HFFc6 (cell line): ENCODE results near the gene NINJ2. TPM values are rescaled to one million over a fixed set of nuclear protein-coding genes. Genes with fewer than 3 reads are reported as not detected.

Experiments used
- DNase-seq: peaks from one replicate; pipeline ENCODE4 v3.0.0-alpha.2; 2018
- H3K27ac Mint-ChIP-seq: 2 replicates; pipeline ENCODE4 v1.8.0; 2020; ENCODE audit warnings: mild to moderate bottlenecking, mixed read lengths
- H3K27me3 Mint-ChIP-seq: 2 replicates; pipeline ENCODE4 v1.8.0; 2021; ENCODE audit warnings: mild to moderate bottlenecking, moderate library complexity, mixed read lengths; ENCODE audit not compliant: insufficient read depth
- H3K36me3 Mint-ChIP-seq: 2 replicates; pipeline ENCODE4 v1.8.0; 2021; ENCODE audit warnings: low read depth, mixed read lengths
- H3K4me1 Mint-ChIP-seq: 2 replicates; pipeline ENCODE4 v1.8.0; 2020; ENCODE audit warnings: low read depth, mixed read lengths
- H3K4me3 Mint-ChIP-seq: 2 replicates; pipeline ENCODE4 v1.8.0; 2020; ENCODE audit warnings: mild to moderate bottlenecking, moderate library complexity, mixed read lengths
- H3K9me3 Mint-ChIP-seq: 2 replicates; pipeline ENCODE4 v1.8.0; 2020; ENCODE audit warnings: mild to moderate bottlenecking, mixed read lengths
- total RNA-seq, 6 experiments: library from RNA; stranded (reverse); fragmentation: NEBNext Ultra II Directional; extraction: Animal tissue kit (Norgen Biotek cat#: 25700); gene quantifications; 2 replicates in 1 of 6; 3 replicates in 5 of 6; pipeline ENCODE4 v1.2.3, GENCODE V29; 2021
- TF ChIP-seq, protein P1 (sequence below): fragments of 200-600 bp; sonication (generic); IDR thresholded peaks from 2 replicates; pipeline ENCODE4 v1.5.0; 2021; ENCODE audit warnings: antibody characterized with exemption, mild to moderate bottlenecking

NINJ2 gene
- total RNA-seq, 6 experiments from 2014 or later, result not detected

DNA sequence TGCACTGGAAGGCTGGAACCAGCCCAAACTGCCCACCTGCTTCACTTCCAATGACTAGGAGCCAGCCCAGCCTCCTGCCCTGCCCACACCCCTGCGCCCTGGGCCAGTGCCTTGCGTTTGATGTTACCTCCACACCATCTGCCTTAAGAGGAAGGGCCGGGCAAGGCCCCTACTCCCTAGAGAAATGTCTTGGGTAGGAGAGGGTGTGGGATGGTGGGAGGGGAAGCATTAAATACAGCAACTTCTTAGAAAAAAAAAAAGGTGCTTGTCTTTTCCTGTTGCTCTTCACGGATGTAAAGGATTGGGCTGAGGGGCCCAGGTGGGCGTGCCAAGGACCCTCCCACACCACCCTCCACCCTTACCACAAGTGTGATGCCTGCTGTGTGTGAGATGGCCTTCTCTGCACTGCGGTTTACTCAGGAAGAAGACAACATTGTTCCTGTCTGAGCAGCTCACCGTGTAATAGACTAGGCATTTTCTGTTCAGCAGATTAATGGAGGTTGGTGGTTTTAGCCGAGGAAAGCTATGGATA is 99.9 kb downstream of the NINJ2 start:
- no peak for DNase-seq
- TF ChIP-seq, protein P1, sequence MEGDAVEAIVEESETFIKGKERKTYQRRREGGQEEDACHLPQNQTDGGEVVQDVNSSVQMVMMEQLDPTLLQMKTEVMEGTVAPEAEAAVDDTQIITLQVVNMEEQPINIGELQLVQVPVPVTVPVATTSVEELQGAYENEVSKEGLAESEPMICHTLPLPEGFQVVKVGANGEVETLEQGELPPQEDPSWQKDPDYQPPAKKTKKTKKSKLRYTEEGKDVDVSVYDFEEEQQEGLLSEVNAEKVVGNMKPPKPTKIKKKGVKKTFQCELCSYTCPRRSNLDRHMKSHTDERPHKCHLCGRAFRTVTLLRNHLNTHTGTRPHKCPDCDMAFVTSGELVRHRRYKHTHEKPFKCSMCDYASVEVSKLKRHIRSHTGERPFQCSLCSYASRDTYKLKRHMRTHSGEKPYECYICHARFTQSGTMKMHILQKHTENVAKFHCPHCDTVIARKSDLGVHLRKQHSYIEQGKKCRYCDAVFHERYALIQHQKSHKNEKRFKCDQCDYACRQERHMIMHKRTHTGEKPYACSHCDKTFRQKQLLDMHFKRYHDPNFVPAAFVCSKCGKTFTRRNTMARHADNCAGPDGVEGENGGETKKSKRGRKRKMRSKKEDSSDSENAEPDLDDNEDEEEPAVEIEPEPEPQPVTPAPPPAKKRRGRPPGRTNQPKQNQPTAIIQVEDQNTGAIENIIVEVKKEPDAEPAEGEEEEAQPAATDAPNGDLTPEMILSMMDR, result no peak
- peaks cover 25% of the 10 kb centered on the region for H3K27me3 Mint-ChIP-seq
- no peaks in the 10 kb centered on the region for H3K36me3 Mint-ChIP-seq
- no peaks in the 10 kb centered on the region for H3K9me3 Mint-ChIP-seq
- peak overlapping the region; percentile 8; the same call in 1 of the 2 replicates for H3K27ac Mint-ChIP-seq
- peaks cover 10% of the 10 kb centered on the region for H3K4me1 Mint-ChIP-seq
- peak overlapping the region; percentile 35 for H3K4me3 Mint-ChIP-seq

DNA sequence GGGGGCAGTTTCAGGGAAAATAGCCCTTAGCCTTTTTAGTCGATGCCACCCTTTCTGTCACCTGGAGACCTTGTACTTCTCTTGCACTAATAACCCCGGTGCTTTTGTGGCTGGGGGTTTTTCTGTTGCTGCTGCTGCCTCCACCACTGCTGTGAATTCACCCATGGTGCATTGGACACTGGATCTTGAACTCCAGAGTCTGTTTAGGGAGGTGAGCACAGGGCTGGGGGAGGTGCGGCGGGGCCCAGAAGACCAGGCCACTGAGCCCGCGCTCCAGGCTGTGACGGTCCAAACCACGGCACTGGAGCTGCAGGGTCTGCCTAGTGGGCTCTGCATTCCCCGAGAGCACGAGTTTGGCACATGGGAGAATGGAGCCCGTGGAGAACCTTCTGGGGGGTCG is 100.6 kb downstream of the NINJ2 start:
- Mint-ChIP-seq H3K4me3 (no peak overlapping the region), H3K9me3 (no peaks in the 10 kb centered on the region), H3K36me3 (no peaks in the 10 kb centered on the region), H3K27me3 (peaks cover 32% of the 10 kb centered on the region), H3K27ac (no peak overlapping the region), H3K4me1 (peaks cover 10% of the 10 kb centered on the region)
- TF ChIP-seq, protein P1, result no peak
- no peak for DNase-seq

DNA sequence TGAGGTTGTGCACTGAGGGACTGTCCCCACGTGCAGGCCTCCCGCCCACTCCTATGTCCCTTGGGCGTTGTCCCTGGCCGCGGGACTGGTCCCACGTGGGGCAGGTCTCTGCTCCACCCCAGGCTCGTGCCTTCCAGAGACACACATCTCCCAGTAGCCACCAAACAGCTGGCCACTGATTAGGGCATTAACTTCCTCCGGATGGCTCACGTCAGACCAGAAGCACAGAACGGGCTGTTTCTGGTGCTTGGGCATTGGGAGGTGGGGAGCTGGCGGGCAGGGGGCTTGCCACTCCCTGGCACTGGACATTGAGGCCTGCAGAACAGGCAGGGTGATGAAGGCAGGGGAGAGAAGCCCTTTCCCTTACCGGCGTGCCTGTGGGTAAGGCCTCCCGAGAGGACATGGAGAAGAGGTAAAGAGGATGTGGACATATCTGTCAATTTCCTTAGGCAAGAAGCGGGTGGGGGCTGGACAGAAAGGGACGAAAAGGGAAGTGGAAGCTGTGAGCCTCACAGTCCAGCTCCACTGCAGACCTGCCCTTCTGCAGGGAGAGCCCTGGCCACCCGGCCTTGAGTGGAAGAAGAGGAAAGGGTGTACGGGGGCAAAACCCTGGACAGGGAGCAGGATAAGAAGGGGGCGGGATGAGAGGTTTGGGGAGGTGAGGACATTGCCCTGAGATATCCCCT is 101.2 kb downstream of the NINJ2 start:
- H3K27me3 Mint-ChIP-seq, result peaks cover 38% of the 10 kb centered on the region
- no peak for DNase-seq
- peaks cover 10% of the 10 kb centered on the region for H3K4me1 Mint-ChIP-seq
- H3K36me3 Mint-ChIP-seq, result no peaks in the 10 kb centered on the region
- TF ChIP-seq, protein P1, result no peak
- no peaks in the 10 kb centered on the region for H3K9me3 Mint-ChIP-seq
- no peak overlapping the region for H3K27ac Mint-ChIP-seq
- H3K4me3 Mint-ChIP-seq, result no peak overlapping the region

DNA sequence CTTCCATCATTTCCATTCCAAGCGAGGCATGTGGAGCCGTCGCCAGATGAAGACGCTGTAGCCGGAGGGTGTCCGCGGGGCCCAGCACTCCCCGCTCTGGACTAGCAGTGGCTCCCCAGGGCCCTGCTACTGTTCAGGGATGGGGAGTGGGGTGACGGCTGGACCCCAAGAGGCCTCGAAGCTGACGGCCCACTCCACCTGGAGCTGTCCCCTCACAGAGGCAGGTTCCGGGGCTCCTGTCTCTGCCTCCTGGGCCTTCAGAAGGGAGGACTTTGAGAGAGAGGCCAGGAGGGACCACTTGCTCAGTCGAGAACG is 101.9 kb downstream of the NINJ2 start:
- Mint-ChIP-seq H3K4me1 (peaks cover 10% of the 10 kb centered on the region), H3K36me3 (no peaks in the 10 kb centered on the region), H3K4me3 (no peak overlapping the region), H3K9me3 (no peaks in the 10 kb centered on the region), H3K27ac (no peak overlapping the region), H3K27me3 (peaks cover 40% of the 10 kb centered on the region)
- TF ChIP-seq, protein P1, result no peak
- no peak for DNase-seq

DNA sequence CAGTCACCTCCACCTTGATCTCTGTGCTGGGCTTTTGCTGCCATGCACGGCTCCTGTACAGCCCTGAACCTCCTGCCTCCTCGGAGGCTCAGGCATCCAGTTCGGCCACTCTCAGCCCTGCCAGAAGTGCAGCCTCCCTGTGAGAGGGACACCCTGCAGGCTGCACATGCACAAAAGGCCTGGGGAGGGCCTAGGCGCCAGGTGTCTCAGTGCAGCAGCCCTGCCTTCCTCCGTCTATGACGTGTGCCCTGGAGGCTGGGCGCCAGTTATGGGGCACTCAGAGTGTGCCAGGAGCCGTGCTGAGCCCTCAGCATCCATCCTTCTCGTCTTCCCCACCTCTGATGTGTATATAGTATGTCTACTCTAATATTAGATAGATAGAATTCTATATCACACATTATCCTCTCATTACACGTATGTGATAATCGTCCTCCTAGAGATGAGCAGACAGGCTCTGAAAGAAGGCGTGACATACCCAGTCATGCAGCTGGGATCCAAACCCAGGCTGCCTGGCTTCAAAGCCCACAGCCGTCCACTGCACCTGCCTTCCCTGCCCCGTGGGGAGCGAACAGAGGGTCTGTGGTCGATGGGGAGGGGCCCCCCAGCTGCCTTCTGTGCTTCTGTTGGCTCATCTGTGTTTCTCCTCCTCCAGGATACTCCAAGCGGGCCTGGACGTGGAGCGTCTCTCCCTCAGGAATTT is 102.4 kb downstream of the NINJ2 start:
- peaks cover 10% of the 10 kb centered on the region for H3K4me1 Mint-ChIP-seq
- no peak for DNase-seq
- no peak overlapping the region for H3K27ac Mint-ChIP-seq
- TF ChIP-seq, protein P1, result no peak
- H3K4me3 Mint-ChIP-seq, result no peak overlapping the region
- no peaks in the 10 kb centered on the region for H3K36me3 Mint-ChIP-seq
- H3K27me3 Mint-ChIP-seq, result peaks cover 45% of the 10 kb centered on the region
- H3K9me3 Mint-ChIP-seq, result no peaks in the 10 kb centered on the region
